GM12878 (cell line): ENCODE data around the gene SACS. TPM values are rescaled to one million over a fixed set of nuclear protein-coding genes. Genes with fewer than 3 reads are reported as not detected.

Source experiments
- ATAC-seq: fragments of 200-7000 bp; cut with Tn5 transposase; 3 replicates; pipeline ENCODE4 v1.9.1; 2020; ENCODE audit warnings: mild to moderate bottlenecking, moderate library complexity
- BruUV-seq: library from RNA; stranded (reverse); fragments of 400-500 nt; replicated peaks from 2 replicates; lab custom pipeline; 2021; lab: Mats Ljungman, UMichigan
- CTCF ChIA-PET: fragments of 300-600 bp; sonication (Branson Sonifier 250); formaldehyde crosslinking; extraction: SDS; loops from one replicate; lab custom pipeline; 2021; ENCODE audit warnings: inconsistent platforms; lab: Yijun Ruan, JAX
- POLR2A ChIA-PET: fragments of 350-600 bp; formaldehyde crosslinking; extraction: SDS; loops from one replicate; lab custom pipeline; 2021; ENCODE audit warnings: inconsistent platforms; lab: Charles Lee
- RAD21 ChIA-PET: fragments of 300-600 bp; sonication (Branson Sonifier 250); formaldehyde crosslinking; loops from one replicate; lab custom pipeline; 2023; ENCODE audit warnings: antibody characterized with exemption; ENCODE audit not compliant: unreplicated experiment; lab: Charles Lee
- SMC1A ChIA-PET: fragments of 300-600 bp; sonication (Branson Sonifier 250); formaldehyde crosslinking; loops from one replicate; lab custom pipeline; 2023; ENCODE audit not compliant: unreplicated experiment, uncharacterized antibody; lab: Charles Lee
- DNase-seq: peaks from one replicate; pipeline ENCODE4 v3.0.0-alpha.2; 2011; ENCODE audit warnings: low read depth, low spot score
- FAIRE-seq: peaks from 3 replicates; lab custom pipeline; 2011; peaks lifted over from hg19 to GRCh38; lab: Jason Lieb, UNC
- H2AFZ ChIP-seq: 2 replicates; pipeline ENCODE4 v1.6.0; 2011; ENCODE audit warnings: low read depth, low read length, control low read depth; ENCODE audit not compliant: control insufficient read depth
- H3K27ac ChIP-seq: 2 replicates; pipeline ENCODE4 v1.5.1; 2011; ENCODE audit warnings: control low read depth; ENCODE audit not compliant: control insufficient read depth, insufficient read depth
- H3K27me3 ChIP-seq, 2 experiments: replicated peaks in 1 of 2; 2 replicates each; pipeline versions ENCODE4 v1.6.0 to v1.6.1; 2011; ENCODE audit warnings: low read length in 1 of 2; ENCODE audit not compliant: control insufficient read depth in 2 of 2, insufficient read depth in 2 of 2
- H3K36me3 ChIP-seq, 2 experiments: 2 replicates each; pipeline ENCODE4 v1.5.1; 2011; ENCODE audit warnings: low read length in 1 of 2; ENCODE audit not compliant: control insufficient read depth in 2 of 2, insufficient read depth in 2 of 2
- H3K4me1 ChIP-seq: 2 replicates; pipeline ENCODE4 v1.6.1; 2011; ENCODE audit warnings: mild to moderate bottlenecking, low read length, moderate library complexity, mixed read lengths; ENCODE audit not compliant: control insufficient read depth, insufficient read depth
- H3K4me2 ChIP-seq: 2 replicates; pipeline ENCODE4 v1.6.0; 2011; ENCODE audit warnings: control low read depth; ENCODE audit not compliant: control insufficient read depth, insufficient read depth
- H3K4me3 ChIP-seq: fragments of 200-600 bp; sonication (generic); 2 replicates; pipeline ENCODE4 v1.5.1; 2016
- H3K79me2 ChIP-seq: 2 replicates; pipeline ENCODE4 v1.6.0; 2011; ENCODE audit warnings: low read length; ENCODE audit not compliant: control insufficient read depth, insufficient read depth
- H3K9ac ChIP-seq: 2 replicates; pipeline ENCODE4 v1.8.0; 2011; ENCODE audit warnings: low read length, control low read depth, mixed read lengths; ENCODE audit not compliant: control insufficient read depth, insufficient read depth
- H3K9me3 ChIP-seq: replicated peaks from 3 replicates; pipeline ENCODE4 v1.5.1; 2011; ENCODE audit warnings: mild to moderate bottlenecking, low read length; ENCODE audit not compliant: control insufficient read depth, insufficient read depth
- H4K20me1 ChIP-seq: 2 replicates; pipeline ENCODE4 v1.6.0; 2011; ENCODE audit not compliant: control insufficient read depth, insufficient read depth
- ASH2L ChIP-seq: fragments of 300-600, 200-600 bp; sonication (generic); IDR thresholded peaks from 2 replicates; pipeline ENCODE4 v1.6.1; 2017; ENCODE audit warnings: low read depth, mild to moderate bottlenecking, borderline replicate concordance
- BCLAF1 ChIP-seq: fragments of 450-650 bp; IDR thresholded peaks from 2 replicates; pipeline ENCODE4 v1.6.1; 2017; ENCODE audit warnings: antibody characterized with exemption, mild to moderate bottlenecking, moderate library complexity
- CREM ChIP-seq: IDR thresholded peaks from 2 replicates; pipeline ENCODE4 v1.6.1; 2014; ENCODE audit warnings: antibody characterized with exemption, low read depth
- E4F1 ChIP-seq: fragments of 450-650 bp; IDR thresholded peaks from 2 replicates; pipeline ENCODE4 v1.6.1; 2018; ENCODE audit warnings: borderline replicate concordance, mild to moderate bottlenecking; ENCODE audit not compliant: partially characterized antibody
- IKZF2 ChIP-seq, 2 experiments: fragments of 450-650 bp; IDR thresholded peaks; 2 replicates each; pipeline ENCODE4 v1.6.1; 2017; ENCODE audit warnings: mild to moderate bottlenecking in 2 of 2, moderate library complexity in 2 of 2
- KLF5 ChIP-seq: fragments of 450-650 bp; IDR thresholded peaks from 2 replicates; pipeline ENCODE4 v1.6.1; 2014; ENCODE audit warnings: mild to moderate bottlenecking; ENCODE audit not compliant: partially characterized antibody
- RCOR1 ChIP-seq: conservative IDR thresholded peaks from 2 replicates; pipeline ENCODE4 v1.6.1; 2012; ENCODE audit warnings: low read depth, low read length, improper control_type of control experiment
- SPI1 ChIP-seq: IDR thresholded peaks from 2 replicates; pipeline ENCODE4 v1.6.1; 2011; ENCODE audit warnings: low read depth, mild to moderate bottlenecking, low read length, moderate library complexity, borderline replicate concordance; ENCODE audit not compliant: insufficient read depth
- YBX1 ChIP-seq: fragments of 450-650 bp; IDR thresholded peaks from 2 replicates; pipeline ENCODE4 v1.6.1; 2016; ENCODE audit warnings: antibody characterized with exemption
- ZBED1 ChIP-seq: IDR thresholded peaks from 2 replicates; pipeline ENCODE4 v1.6.1; 2016; ENCODE audit warnings: borderline replicate concordance
- ZNF384 ChIP-seq: IDR thresholded peaks from 2 replicates; pipeline ENCODE4 v1.6.1; 2012; ENCODE audit warnings: low read depth, mild to moderate bottlenecking, low read length, improper control_type of control experiment, borderline replicate concordance
- WGBS: methylation state at CpG from one replicate; pipeline ENCODE4 v1.1.6; 2016; ENCODE audit warnings: low lambda C conversion rate; ENCODE audit not compliant: insufficient replicate concordance, insufficient coverage; ENCODE audit errors: missing lambda C conversion rate; 5-methylcytosine and 5-hydroxymethylcytosine counted together
- in situ Hi-C: fragments of 300-500 bp; cut with MboI; formaldehyde crosslinking; loops from 9 replicates; pipeline ENCODE4 v1.14.3; 2018; ENCODE audit warnings: mixed read lengths
- intact Hi-C: fragments of 100-400 bp; cut with micrococcal nuclease; formaldehyde crosslinking; loops from one replicate; pipeline ENCODE4 v1.14.2; 2022; ENCODE audit not compliant: unreplicated experiment
- polyA plus RNA-seq, 11 experiments: library from polyadenylated mRNA; depleted of rRNA in 4 of 11; unstranded in 6 of 11; stranded (reverse) in 5 of 11; fragments of >200 nt; fragmentation: Nextera tagmentation in 4 of 11; fragmentation: Illumina TruSeq in 1 of 11; extraction: Ambion mirVana in 4 of 11; extraction: Trizol in 1 of 11; gene quantifications; 1 replicate in 1 of 11; 2 replicates in 10 of 11; pipeline versions ENCODE4 v1.2.1 to v1.2.3, GENCODE V29; 2011 to 2016; ENCODE audit warnings: inconsistent platforms in 2 of 11, missing spikeins in 2 of 11, low read depth in 1 of 11
- total RNA-seq, 4 experiments: library from RNA; depleted of rRNA in 3 of 4; stranded (reverse); fragments of >200 nt in 3 of 4; fragmentation: Illumina TruSeq in 1 of 4; extraction: Trizol in 1 of 4; gene quantifications; 2 replicates each; pipeline versions ENCODE4 v1.2.1 to v1.2.3, GENCODE V29; 2013 to 2021
- TF ChIP-seq, protein P1 (sequence below): IDR thresholded peaks from 2 replicates; pipeline ENCODE4 v1.6.1; 2012; ENCODE audit warnings: mild to moderate bottlenecking, low read depth, low read length

The SACS gene
- total and polyA plus RNA-seq, 10 of the 15 experiments (the other 5 are each of a cell fraction or from before 2014, with no cell fraction given): 9.9 to 74.9 (median 22.1) TPM

DNA sequence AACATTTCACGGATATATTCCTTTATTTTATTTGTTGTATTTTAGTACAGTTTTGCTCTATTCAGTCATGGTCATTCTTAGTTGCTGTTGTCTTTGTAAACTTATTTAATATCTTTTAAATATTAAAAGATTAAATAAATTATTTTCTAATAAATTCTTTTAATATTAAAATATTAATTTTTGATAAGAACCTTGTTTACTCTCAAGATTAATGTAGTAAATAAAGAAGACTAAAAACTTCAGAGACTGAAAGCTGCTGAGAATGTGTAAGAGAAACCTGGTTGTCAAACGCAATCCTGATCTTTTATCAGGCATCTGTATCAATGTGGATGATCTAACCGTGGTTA lies 34.4 kb upstream of the SACS start:
- Histone ChIP-seq H3K4me3 (no peak overlapping the region), H3K79me2 (no peaks in the 10 kb centered on the region), H3K4me2 (no peak overlapping the region), H3K36me3 (no peaks in the 10 kb centered on the region), H3K27ac (no peak overlapping the region), H3K4me1 (peaks cover 18% of the 10 kb centered on the region), H3K9me3 (peaks cover 3% of the 10 kb centered on the region), H3K27me3 (no peaks in the 10 kb centered on the region), H2AFZ (no peak overlapping the region), H3K9ac (no peak overlapping the region), H4K20me1 (no peaks in the 10 kb centered on the region)
- TF ChIP-seq ZNF384 (no peak), CREM (no peak), RCOR1 (no peak), IKZF2 (IDR thresholded peaks at IDR 0.05) (no peak), SPI1 (no peak), KLF5 (no peak), YBX1 (no peak), BCLAF1 (no peak), ASH2L (no peak), ZBED1 (no peak), E4F1 (no peak)
- TF ChIP-seq, protein P1, sequence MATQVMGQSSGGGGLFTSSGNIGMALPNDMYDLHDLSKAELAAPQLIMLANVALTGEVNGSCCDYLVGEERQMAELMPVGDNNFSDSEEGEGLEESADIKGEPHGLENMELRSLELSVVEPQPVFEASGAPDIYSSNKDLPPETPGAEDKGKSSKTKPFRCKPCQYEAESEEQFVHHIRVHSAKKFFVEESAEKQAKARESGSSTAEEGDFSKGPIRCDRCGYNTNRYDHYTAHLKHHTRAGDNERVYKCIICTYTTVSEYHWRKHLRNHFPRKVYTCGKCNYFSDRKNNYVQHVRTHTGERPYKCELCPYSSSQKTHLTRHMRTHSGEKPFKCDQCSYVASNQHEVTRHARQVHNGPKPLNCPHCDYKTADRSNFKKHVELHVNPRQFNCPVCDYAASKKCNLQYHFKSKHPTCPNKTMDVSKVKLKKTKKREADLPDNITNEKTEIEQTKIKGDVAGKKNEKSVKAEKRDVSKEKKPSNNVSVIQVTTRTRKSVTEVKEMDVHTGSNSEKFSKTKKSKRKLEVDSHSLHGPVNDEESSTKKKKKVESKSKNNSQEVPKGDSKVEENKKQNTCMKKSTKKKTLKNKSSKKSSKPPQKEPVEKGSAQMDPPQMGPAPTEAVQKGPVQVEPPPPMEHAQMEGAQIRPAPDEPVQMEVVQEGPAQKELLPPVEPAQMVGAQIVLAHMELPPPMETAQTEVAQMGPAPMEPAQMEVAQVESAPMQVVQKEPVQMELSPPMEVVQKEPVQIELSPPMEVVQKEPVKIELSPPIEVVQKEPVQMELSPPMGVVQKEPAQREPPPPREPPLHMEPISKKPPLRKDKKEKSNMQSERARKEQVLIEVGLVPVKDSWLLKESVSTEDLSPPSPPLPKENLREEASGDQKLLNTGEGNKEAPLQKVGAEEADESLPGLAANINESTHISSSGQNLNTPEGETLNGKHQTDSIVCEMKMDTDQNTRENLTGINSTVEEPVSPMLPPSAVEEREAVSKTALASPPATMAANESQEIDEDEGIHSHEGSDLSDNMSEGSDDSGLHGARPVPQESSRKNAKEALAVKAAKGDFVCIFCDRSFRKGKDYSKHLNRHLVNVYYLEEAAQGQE: no peak
- no peak for FAIRE-seq
- no peak for ATAC-seq
- RAD21 ChIA-PET: interaction anchor here (0.5 to 2.1 kb wide), 6 partner anchors 100 to 433 kb away, joined by 3 to 5 read pairs (median 4); no protein-coding TSS in a partner anchor
- POLR2A ChIA-PET: interaction anchor here (0.5 kb wide), 1 partner anchor 97 kb away, joined by 5 read pairs; no protein-coding TSS in a partner anchor
- WGBS: 53% methylated on average over 3 of the region's 3 CpGs
- SMC1A ChIA-PET: interaction anchor here (1.0 to 1.6 kb wide), 5 partner anchors 100 to 420 kb away, joined by 3 to 12 read pairs (median 3); no protein-coding TSS in a partner anchor
- in situ Hi-C loops (loop anchor here (5.0 kb wide), 1 partner anchor 404 kb away; no protein-coding TSS in a partner anchor), intact Hi-C loops (loop anchor here (2.0 to 10.0 kb wide), 4 partner anchors 99 to 757 kb away; no protein-coding TSS in a partner anchor)
- CTCF ChIA-PET: interaction anchor here (0.7 to 2.0 kb wide), 12 partner anchors 8 to 422 kb away, joined by 3 to 11 read pairs (median 4); partner anchors contain the start of gene MIPEP
- no peak for DNase-seq
- BruUV-seq: no TSS peak
